Activated CD4-positive, alpha-beta T cell treated with anti-CD3 and anti-CD28 coated beads, Interleukin-2, amount 10 ng/mL, durations not matched to agents 7 days and 5 days (primary cell): ENCODE measurements around the gene SLCO1A2. TPM values are rescaled to one million over a fixed set of nuclear protein-coding genes. Genes with fewer than 3 reads are reported as not detected.

ENCODE experiments used
- CTCF ChIA-PET: fragments of 350-600 bp; sonication (Branson Sonifier 250); formaldehyde crosslinking; loops from one replicate; lab custom pipeline; 2021; ENCODE audit warnings: antibody characterized with exemption; lab: Charles Lee
- POLR2A ChIA-PET: fragments of 350-600 bp; sonication (Branson Sonifier 250); formaldehyde crosslinking; loops from one replicate; lab custom pipeline; 2021; ENCODE audit warnings: antibody characterized with exemption; lab: Charles Lee
- DNase-seq: peaks from one replicate; pipeline ENCODE4 v3.0.0-alpha.2; 2020
- H3K27ac Mint-ChIP-seq: one replicate; pipeline ENCODE4 v1.8.0; 2021; ENCODE audit warnings: mild to moderate bottlenecking, moderate library complexity, mixed read lengths
- H3K27me3 Mint-ChIP-seq: one replicate; pipeline ENCODE4 v1.8.0; 2021; ENCODE audit warnings: mixed read lengths
- H3K36me3 Mint-ChIP-seq: one replicate; pipeline ENCODE4 v1.8.0; 2021; ENCODE audit warnings: low read depth, mixed read lengths
- H3K4me1 Mint-ChIP-seq: one replicate; pipeline ENCODE4 v1.8.0; 2021; ENCODE audit warnings: mixed read lengths
- H3K4me3 Mint-ChIP-seq: one replicate; pipeline ENCODE4 v1.8.0; 2021; ENCODE audit warnings: mild to moderate bottlenecking, moderate library complexity, mixed read lengths
- H3K9me3 Mint-ChIP-seq: one replicate; pipeline ENCODE4 v1.8.0; 2021; ENCODE audit warnings: mixed read lengths
- total RNA-seq, 2 experiments: library from RNA; stranded (reverse); gene quantifications; one replicate each; pipeline ENCODE4 v1.2.3, GENCODE V29; 2021

The SLCO1A2 gene
- total RNA-seq, 2 experiments from 2014 or later = not detected

GRCh38 chr12:21305661-21306060 is 29.1 kb downstream of the SLCO1A2 start:
- Mint-ChIP-seq H3K4me1 (no peaks in the 10 kb centered on the region), H3K27me3 (peaks cover 16% of the 10 kb centered on the region), H3K9me3 (no peaks in the 10 kb centered on the region), H3K36me3 (no peaks in the 10 kb centered on the region), H3K4me3 (no peak overlapping the region), H3K27ac (no peak overlapping the region)
- CTCF ChIA-PET = no interaction called here
- POLR2A ChIA-PET = no interaction called here
- DNase-seq = no peak

- ChIA-PET CTCF (no interaction called here), POLR2A (no interaction called here)
- Mint-ChIP-seq H3K36me3 (no peaks in the 10 kb centered on the region), H3K9me3 (no peaks in the 10 kb centered on the region), H3K4me3 (no peak overlapping the region), H3K4me1 (no peaks in the 10 kb centered on the region), H3K27ac (no peak overlapping the region), H3K27me3 (peaks cover 11% of the 10 kb centered on the region)
- no peak for DNase-seq
Observed at GRCh38 chr12:21300632-21301031, 34.1 kb downstream of the SLCO1A2 start.

- ChIA-PET POLR2A (no interaction called here), CTCF (no interaction called here)
Observed at GRCh38 chr12:21296751-21297406, 37.8 kb downstream of the SLCO1A2 start.

GRCh38 chr12:21296348-21296747 is 38.4 kb downstream of the SLCO1A2 start:
- no peaks in the 10 kb centered on the region for H3K36me3 Mint-ChIP-seq
- H3K27me3 Mint-ChIP-seq = peaks cover 11% of the 10 kb centered on the region
- H3K9me3 Mint-ChIP-seq = no peaks in the 10 kb centered on the region
- no peak overlapping the region for H3K4me3 Mint-ChIP-seq
- H3K4me1 Mint-ChIP-seq = no peaks in the 10 kb centered on the region
- ChIA-PET POLR2A (no interaction called here), CTCF (no interaction called here)
- DNase-seq = no peak
- no peak overlapping the region for H3K27ac Mint-ChIP-seq

More at GRCh38 chr12:21296751-21297406, 37.8 kb downstream of the SLCO1A2 start:
- Mint-ChIP-seq H3K4me1 (no peaks in the 10 kb centered on the region), H3K27ac (peak overlapping the region; percentile 41), H3K36me3 (no peaks in the 10 kb centered on the region), H3K27me3 (peaks cover 12% of the 10 kb centered on the region), H3K4me3 (no peak overlapping the region), H3K9me3 (no peaks in the 10 kb centered on the region)
- DNase-seq = peak; percentile 14

GRCh38 chr12:21294176-21294575 is 40.5 kb downstream of the SLCO1A2 start:
- CTCF ChIA-PET = no interaction called here
- no peaks in the 10 kb centered on the region for H3K4me1 Mint-ChIP-seq
- H3K4me3 Mint-ChIP-seq = no peak overlapping the region

GRCh38 chr12:21292111-21292510 is 42.6 kb downstream of the SLCO1A2 start:
- CTCF ChIA-PET = no interaction called here
- Mint-ChIP-seq H3K4me1 (no peaks in the 10 kb centered on the region), H3K4me3 (no peak overlapping the region), H3K9me3 (no peaks in the 10 kb centered on the region), H3K36me3 (no peaks in the 10 kb centered on the region), H3K27me3 (peaks cover 9% of the 10 kb centered on the region), H3K27ac (no peak overlapping the region)
- POLR2A ChIA-PET = no interaction called here
- no peak for DNase-seq

More at GRCh38 chr12:21294176-21294575, 40.5 kb downstream of the SLCO1A2 start:
- no peak for DNase-seq
- Mint-ChIP-seq H3K36me3 (no peaks in the 10 kb centered on the region), H3K27me3 (peaks cover 11% of the 10 kb centered on the region), H3K27ac (no peak overlapping the region), H3K9me3 (no peaks in the 10 kb centered on the region)
- POLR2A ChIA-PET = no interaction called here

- H3K27me3 Mint-ChIP-seq = no peaks in the 10 kb centered on the region
- no peaks in the 10 kb centered on the region for H3K4me1 Mint-ChIP-seq
- POLR2A ChIA-PET = no interaction called here
Observed at GRCh38 chr12:21289698-21290097, 45.0 kb downstream of the SLCO1A2 start.

GRCh38 chr12:21276826-21277225 is 57.9 kb downstream of the SLCO1A2 start:
- Mint-ChIP-seq H3K27me3 (peaks cover 7% of the 10 kb centered on the region), H3K36me3 (no peaks in the 10 kb centered on the region), H3K4me3 (no peak overlapping the region), H3K4me1 (no peaks in the 10 kb centered on the region), H3K27ac (no peak overlapping the region), H3K9me3 (no peaks in the 10 kb centered on the region)
- ChIA-PET CTCF (interaction anchor here (0.7 kb wide), 1 partner anchor 94 kb away, joined by 3 read pairs; no protein-coding TSS in a partner anchor), POLR2A (no interaction called here)
- DNase-seq = no peak

More at GRCh38 chr12:21289698-21290097, 45.0 kb downstream of the SLCO1A2 start:
- H3K4me3 Mint-ChIP-seq = no peak overlapping the region
- no peaks in the 10 kb centered on the region for H3K36me3 Mint-ChIP-seq
- CTCF ChIA-PET = no interaction called here
- no peak overlapping the region for H3K27ac Mint-ChIP-seq
- no peaks in the 10 kb centered on the region for H3K9me3 Mint-ChIP-seq
- no peak for DNase-seq

GRCh38 chr12:21265932-21266331 is 68.8 kb downstream of the SLCO1A2 start:
- no peak for DNase-seq
- no peaks in the 10 kb centered on the region for H3K4me1 Mint-ChIP-seq
- H3K27ac Mint-ChIP-seq = no peak overlapping the region
- POLR2A ChIA-PET = no interaction called here
- H3K4me3 Mint-ChIP-seq = no peak overlapping the region
- H3K36me3 Mint-ChIP-seq = no peaks in the 10 kb centered on the region
- no peaks in the 10 kb centered on the region for H3K9me3 Mint-ChIP-seq
- CTCF ChIA-PET = no interaction called here
- peaks cover 3% of the 10 kb centered on the region for H3K27me3 Mint-ChIP-seq

- no peak for DNase-seq
- no peaks in the 10 kb centered on the region for H3K27me3 Mint-ChIP-seq
- H3K4me3 Mint-ChIP-seq = no peak overlapping the region
- no peaks in the 10 kb centered on the region for H3K36me3 Mint-ChIP-seq
- POLR2A ChIA-PET = no interaction called here
- no peaks in the 10 kb centered on the region for H3K9me3 Mint-ChIP-seq
- no peaks in the 10 kb centered on the region for H3K4me1 Mint-ChIP-seq
- no peak overlapping the region for H3K27ac Mint-ChIP-seq
- CTCF ChIA-PET = no interaction called here
Observed at GRCh38 chr12:21264232-21264631, 70.5 kb downstream of the SLCO1A2 start.

- no peak overlapping the region for H3K27ac Mint-ChIP-seq
- no peaks in the 10 kb centered on the region for H3K36me3 Mint-ChIP-seq
- no peak overlapping the region for H3K4me3 Mint-ChIP-seq
- DNase-seq = no peak
- ChIA-PET POLR2A (no interaction called here), CTCF (no interaction called here)
- H3K27me3 Mint-ChIP-seq = no peaks in the 10 kb centered on the region
- H3K4me1 Mint-ChIP-seq = no peaks in the 10 kb centered on the region
- H3K9me3 Mint-ChIP-seq = no peaks in the 10 kb centered on the region
Observed at GRCh38 chr12:21257172-21257571, 77.5 kb downstream of the SLCO1A2 start.

GRCh38 chr12:21252070-21252469 is 82.6 kb downstream of the SLCO1A2 start:
- no peak overlapping the region for H3K4me3 Mint-ChIP-seq
- H3K9me3 Mint-ChIP-seq = no peaks in the 10 kb centered on the region
- ChIA-PET POLR2A (no interaction called here), CTCF (no interaction called here)
- no peaks in the 10 kb centered on the region for H3K4me1 Mint-ChIP-seq
- DNase-seq = no peak
- H3K27ac Mint-ChIP-seq = no peak overlapping the region
- H3K36me3 Mint-ChIP-seq = no peaks in the 10 kb centered on the region
- no peaks in the 10 kb centered on the region for H3K27me3 Mint-ChIP-seq

- H3K27ac Mint-ChIP-seq = no peak overlapping the region
- ChIA-PET POLR2A (no interaction called here), CTCF (no interaction called here)
- no peaks in the 10 kb centered on the region for H3K9me3 Mint-ChIP-seq
- H3K27me3 Mint-ChIP-seq = no peaks in the 10 kb centered on the region
- H3K36me3 Mint-ChIP-seq = no peaks in the 10 kb centered on the region
- no peak for DNase-seq
- H3K4me3 Mint-ChIP-seq = no peak overlapping the region
- no peaks in the 10 kb centered on the region for H3K4me1 Mint-ChIP-seq
Observed at GRCh38 chr12:21248679-21249078, 86.0 kb downstream of the SLCO1A2 start.

GRCh38 chr12:21239866-21240265 is 94.9 kb downstream of the SLCO1A2 start:
- POLR2A ChIA-PET = no interaction called here
- CTCF ChIA-PET = no interaction called here
- no peaks in the 10 kb centered on the region for H3K4me1 Mint-ChIP-seq
- H3K4me3 Mint-ChIP-seq = no peak overlapping the region
- no peaks in the 10 kb centered on the region for H3K36me3 Mint-ChIP-seq
- no peaks in the 10 kb centered on the region for H3K9me3 Mint-ChIP-seq
- H3K27ac Mint-ChIP-seq = no peak overlapping the region
- DNase-seq = no peak
- no peaks in the 10 kb centered on the region for H3K27me3 Mint-ChIP-seq
